Fibroblast of skin of right biceps (primary cell): ENCODE data around the gene CLCN1.

Experiments used
- DNase-seq: peaks from one replicate; pipeline ENCODE4 v3.0.0-alpha.2; 2013

Gene CLCN1

DNA sequence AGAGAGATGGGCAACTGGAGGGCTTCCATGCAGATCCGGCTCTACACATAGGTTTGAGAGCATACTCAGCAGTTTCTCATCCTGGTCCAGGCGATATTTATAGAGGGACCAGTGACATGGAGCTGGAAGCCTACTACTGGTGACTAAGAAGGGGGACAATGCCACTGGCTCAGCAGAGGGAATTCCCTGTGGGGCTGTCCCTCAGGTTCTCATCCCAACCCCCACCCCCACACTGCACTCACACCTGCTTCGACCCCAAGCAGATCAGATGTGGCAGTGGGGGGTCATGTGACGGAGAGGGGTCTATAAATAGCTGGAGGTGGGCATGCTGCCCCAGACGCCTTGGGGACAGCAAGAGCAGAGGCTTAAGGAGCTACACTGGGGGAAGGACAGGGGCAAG is at the start of gene CLCN1:
Gene CLCN1 (plus strand): TSS at position 336 of the 400 bp plus-strand sequence. CDS start 102 bp downstream, outside the sequence.
- no peak for DNase-seq

DNA sequence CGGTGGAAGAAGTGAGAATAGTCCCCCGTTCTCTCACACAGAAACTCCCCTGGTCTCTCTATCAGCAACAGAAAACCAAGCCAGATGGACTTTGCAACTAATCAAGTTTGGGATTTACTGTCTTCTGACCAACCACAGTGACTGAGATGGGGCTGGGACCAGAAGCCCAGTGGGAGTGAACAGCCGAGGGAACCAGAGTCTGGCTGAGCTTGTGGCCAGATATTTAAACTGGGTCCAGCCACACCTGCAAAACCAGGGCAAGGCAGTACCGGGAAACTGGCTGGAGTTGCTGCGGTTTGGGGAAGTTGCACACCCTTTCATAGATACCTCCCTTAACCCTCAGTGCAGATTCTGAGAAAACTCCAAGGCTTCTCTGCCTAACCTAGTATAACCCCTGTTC is 46.7 kb upstream of the CLCN1 start:
- DNase-seq: no peak

DNA sequence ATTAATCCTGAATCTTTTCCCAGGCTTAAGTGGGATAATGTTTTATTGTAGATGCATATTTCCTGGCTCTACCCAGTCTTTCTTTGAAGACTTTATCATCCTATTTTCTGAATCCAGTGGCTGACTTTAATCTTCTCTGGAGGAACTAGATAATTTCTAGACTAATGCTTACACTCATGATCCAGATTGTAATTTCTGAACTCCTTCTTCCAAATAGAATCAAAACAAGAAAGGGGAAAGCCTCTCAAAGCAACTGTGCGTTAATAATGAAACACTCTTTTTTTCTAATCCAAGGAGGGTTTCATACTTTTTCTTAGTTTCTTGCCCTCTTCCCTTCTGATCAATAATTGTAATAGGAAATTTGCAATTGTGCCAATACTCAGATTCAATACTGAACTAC is 44.7 kb upstream of the CLCN1 start:
- no peak for DNase-seq

DNA sequence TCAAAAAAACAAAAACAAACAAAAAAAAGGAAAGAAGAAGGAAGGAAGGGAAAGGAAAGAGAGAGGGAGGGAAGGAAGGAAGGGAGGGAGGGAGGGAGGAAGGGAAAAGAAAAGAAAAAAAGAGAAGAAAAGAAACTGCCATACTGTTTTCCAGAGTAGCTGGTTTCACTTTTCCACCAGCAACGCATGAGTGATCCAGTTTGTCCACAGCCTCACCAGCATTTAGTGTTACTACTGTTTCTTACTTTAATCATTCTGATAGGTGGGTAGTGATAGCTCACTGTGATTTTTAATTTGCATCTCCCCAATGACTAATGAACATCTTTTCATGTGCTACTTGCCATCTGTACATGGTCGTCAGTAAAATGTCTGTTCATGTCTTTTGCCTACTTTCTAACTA is 43.0 kb upstream of the CLCN1 start:
- DNase-seq: no peak

DNA sequence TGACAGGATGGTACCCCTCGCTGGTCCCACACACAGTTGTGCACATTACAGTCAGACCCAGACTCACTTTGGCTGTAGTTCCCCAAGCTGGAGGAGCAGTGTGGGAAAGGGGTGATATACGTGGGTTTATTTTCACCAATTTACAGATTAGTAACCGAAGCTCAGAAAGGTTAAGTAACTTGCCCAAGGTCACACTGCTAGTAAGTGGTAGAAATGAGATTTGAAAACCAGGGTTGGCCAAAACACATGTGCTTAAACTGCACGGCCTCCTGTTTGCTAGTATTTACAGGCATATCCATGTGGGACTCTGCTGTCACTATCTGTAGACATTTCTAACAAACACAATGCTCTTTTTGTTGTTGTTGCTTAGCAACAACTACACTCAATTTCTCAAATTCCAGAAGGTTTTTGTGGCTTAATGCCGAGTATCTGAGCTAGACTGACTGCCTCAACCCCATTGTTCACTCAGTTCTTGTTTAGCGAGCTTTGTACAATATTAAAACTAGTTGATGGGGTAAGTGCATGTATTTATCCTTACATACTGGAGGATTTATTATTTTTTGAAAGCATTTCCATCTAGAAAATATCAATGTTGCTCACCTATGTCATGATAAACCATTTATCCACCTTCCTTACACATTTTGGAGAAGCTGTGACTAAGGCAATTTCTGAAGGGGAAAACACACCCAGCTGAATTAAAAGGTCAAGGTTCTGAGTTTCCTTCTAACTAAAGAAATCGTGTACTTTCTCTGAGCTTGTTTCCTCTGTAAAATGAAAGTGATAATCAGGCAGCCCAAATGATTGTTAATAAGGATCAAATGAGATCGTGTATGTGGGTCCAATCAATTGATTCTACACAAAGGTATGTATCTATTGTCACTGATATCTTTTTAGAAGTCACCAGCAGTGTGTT is 36.5 kb upstream of the CLCN1 start:
- peak; percentile 66 for DNase-seq

DNA sequence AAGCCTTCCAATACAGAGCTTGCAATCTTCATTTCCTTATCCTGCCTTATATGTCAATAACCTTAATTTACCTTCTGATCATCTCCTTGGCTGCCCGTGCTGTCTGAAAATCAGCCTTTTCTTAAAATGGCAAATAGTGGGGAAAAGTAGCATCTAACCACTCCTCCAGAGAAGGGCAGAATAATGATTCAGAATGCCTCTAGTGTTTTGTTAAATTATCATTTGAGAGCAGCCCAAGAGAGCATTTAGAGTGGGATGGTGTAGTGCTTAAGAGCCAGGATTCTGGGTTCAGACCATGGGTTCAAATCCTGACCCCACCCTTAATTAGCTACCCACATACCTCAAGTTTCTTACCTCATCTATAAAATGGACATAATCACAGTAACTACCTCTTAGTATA is 35.8 kb upstream of the CLCN1 start:
- DNase-seq: no peak

DNA sequence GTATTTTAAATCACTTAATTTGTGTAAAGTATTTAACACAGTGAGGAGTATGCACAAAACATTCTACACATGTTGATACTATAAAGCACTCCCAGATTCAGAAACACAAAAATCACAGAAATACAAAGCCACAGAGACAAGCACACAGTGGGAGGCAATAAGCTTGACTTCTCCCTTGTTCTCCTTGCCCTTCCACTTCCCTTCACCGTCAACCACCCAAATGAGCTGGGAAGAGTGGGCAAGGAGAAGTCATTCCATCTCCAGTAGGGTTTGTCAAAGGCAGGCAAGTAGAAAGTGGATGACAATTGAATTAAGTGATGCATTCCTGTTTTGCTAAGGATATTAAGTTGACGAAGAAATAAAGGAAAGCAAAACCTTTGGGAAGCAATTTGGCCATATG is 35.3 kb upstream of the CLCN1 start:
- no peak for DNase-seq

DNA sequence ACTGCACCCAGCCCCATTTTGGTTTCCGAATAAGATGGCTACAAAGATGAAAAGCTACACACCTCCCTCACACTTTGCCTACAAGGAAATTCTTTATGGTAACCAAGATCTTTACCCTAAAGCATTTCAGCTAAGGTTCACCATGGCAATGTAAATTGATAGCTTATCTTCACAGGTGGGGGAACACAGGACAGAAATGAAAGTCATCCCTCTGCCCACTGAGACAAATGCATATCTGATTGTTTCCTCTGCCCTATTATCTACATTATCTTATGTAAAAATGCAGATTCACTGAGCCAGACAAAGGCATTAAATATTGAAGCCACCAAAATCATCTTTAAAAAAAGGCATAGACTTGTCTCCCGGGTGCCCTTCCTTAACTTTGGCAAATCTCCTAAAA is 34.4 kb upstream of the CLCN1 start:
- DNase-seq: no peak

DNA sequence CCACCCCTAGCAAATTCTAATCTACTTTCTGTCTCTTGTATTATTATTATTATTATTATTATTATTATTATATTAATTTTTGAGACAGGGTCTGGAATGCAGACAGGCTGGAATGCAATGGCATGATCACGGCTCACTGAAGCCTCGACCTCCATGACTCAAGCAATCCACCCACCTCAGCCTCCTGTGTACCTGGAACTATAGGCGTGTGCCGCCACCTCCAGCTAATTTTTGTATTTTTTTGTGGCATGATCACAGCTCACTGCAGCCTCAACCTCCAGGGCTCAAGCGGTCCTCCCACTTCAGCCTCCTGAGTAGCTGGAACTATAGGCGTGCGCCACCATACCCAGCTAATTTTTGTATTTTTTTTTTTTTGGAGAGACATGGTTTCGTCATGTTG is 33.8 kb upstream of the CLCN1 start:
- no peak for DNase-seq

DNA sequence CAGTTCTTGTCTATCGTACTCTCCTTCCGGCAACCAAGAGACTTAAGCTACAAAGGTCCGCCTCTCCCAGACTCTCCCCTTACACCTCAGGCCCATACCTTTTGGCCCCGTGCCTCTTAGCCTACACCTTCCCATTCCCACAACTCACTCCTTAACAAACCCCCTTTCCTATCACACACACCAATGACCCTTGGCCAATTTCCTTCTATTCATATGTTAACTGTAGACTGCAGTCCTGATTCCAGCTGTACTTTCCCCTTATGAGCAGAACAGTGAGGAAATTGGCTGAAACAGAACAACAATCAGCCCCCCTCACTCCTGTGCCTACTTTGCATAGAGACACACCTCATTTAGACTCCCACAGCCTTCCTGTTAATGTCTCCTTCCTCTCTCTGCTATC is 32.5 kb upstream of the CLCN1 start:
- no peak for DNase-seq

DNA sequence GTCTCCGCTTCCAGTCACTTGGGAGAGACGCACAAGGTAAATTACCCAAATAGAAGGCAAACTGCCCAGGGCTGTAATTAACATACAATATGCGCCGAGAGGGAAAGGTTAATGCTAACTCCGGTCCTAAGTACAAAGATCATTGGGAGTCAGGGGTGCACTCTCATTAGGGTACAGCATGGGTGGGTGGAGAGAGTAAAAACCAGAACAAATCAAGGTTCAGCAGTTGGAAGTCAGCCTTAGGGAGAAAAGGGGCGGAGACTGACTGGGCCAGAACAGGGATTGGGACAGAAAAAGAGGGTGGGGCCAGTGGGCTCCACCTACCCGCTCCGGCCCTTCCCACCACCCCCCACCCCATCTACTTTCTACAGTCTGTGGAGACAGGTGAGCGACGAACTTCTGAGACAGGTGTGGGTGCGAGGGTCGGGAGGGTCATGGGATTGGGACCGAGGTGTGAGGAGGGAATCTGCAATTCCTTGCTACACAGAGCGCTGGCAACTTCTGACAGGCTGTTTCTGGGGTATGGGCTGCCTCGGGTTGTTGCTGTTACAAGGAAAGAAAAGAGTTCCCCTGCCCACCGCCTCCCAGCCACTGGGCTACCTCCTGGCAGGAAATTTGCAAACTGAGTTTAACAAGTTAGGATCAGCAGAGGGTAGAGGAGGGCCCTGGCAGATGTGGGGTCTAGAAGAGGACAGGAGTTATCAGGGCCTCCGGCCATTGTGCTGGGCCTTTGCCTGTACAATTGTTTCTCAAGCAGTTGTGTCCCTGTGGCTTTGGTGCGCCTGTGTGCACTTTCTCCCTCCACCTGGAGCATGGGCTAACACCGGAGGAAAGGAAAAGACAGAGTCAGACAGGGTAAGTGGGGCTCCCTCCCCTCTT is 31.1 kb upstream of the CLCN1 start, which contains the start of gene TMEM139:
Gene TMEM139 (plus strand): TSS at position 368 of the 879 bp plus-strand sequence. CDS start 1,000 bp downstream, outside the sequence.
- DNase-seq: no peak

DNA sequence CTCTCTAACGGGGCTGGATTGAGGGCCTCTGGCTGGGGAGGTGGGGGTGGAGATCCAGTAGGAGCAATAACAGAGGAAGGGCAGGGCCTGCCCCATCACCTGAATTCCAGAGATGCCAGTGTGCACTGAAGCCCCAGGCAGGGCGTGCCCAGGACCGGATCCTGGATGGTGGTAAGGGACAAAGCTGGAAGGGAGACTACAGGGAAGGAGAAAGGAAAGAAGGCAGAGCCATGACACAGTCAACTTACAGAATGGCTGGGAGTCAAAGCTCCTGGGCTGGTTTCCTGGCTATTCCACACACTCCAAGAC is 30.5 kb upstream of the CLCN1 start:
- no peak for DNase-seq

DNA sequence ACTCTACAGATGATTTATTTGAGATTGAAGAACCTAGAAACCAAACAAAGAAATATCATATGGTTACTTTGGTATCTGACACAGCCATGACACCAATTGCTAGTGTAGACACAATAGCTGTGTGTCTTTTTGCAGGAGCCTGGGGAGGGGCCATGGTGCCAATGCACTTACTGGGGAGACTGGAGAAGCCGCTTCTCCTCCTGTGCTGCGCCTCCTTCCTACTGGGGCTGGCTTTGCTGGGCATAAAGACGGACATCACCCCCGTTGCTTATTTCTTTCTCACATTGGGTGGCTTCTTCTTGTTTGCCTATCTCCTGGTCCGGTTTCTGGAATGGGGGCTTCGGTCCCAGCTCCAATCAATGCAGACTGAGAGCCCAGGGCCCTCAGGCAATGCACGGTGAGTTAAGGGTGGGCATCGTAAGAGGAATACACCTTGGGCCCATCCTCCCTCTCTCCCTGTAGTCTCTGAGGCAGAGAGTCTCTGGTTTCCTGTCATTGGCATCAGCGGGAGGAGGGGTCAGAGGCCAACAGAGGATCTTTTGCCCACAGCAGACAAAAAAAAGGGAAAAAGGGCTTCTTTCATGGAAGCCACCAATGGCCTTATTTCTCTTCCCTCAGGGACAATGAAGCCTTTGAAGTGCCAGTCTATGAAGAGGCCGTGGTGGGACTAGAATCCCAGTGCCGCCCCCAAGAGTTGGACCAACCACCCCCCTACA is 29.9 kb upstream of the CLCN1 start:
- no peak for DNase-seq

DNA sequence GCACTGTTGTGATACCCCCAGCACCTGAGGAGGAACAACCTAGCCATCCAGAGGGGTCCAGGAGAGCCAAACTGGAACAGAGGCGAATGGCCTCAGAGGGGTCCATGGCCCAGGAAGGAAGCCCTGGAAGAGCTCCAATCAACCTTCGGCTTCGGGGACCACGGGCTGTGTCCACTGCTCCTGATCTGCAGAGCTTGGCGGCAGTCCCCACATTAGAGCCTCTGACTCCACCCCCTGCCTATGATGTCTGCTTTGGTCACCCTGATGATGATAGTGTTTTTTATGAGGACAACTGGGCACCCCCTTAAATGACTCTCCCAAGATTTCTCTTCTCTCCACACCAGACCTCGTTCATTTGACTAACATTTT is 29.4 kb upstream of the CLCN1 start:
- no peak for DNase-seq

DNA sequence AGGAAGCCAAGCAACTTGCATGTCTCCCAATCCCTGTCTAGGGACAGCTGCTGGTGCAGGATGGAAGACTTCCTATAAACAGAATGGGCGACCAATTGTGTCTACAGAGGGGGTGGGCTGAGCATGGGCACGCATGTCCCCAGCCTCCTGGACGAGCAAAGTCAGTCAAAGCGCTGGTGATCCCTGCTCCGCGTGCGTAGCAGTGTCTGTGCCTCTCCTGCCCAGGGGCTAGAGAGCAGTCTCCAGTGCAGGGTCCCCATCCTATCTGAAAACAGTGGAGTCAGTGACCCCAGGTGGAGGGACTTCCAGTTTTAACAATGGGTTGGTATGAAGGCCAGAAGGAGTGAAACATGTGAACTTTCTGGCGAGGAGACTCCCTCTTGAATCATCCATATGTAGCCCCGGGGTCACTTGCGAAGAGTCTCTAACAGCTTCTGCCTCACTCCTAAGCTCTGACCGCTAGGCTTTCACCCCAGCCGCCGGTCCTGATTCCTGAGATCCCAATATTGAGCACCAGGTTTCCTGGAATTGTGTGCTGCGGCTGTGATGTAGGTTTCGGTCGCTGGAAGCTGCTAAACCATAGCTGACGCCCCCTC is 28.5 kb upstream of the CLCN1 start:
- no peak for DNase-seq

DNA sequence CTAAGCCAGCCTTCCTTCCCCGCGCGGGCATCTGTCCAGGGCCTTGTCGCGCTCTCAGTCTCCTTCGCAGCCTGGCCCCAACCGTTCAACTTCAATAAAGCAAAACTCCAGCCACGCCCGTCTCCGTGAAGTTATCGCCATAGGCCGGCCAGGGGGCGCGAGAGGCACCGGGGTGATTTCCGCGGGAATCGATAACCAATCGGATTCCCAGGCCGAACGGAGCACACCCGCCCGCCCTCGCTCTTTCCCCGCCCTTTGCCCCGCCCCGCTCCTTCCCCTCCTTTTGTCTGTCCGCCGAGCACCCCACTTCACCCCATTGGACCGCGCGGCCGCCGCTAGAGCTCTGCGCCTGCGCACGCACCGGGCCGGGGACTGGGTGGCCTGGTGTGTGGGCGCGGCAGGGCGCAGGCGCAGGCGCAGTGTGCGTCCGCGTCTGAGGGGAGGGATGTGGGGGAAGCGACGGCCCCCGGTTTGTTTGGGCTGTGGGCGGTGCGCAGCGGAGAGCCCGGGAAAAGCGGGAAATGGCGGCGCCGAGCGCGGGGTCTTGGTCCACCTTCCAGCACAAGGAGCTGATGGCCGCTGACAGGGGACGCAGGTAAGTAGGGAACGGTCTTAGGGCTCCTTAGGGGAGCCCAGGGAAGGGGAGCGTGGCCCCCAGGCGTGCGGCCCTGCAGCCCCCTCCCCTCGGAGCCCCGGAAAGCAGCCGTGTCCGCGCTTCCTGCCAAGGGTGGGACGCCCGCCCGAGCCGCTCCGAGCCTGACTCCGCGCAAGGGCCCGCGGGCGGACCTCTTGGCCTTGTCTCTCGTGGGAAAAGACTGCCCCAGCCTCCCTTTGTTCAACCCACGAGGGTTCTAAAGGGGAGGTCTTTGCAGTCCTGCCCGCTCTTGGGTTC is 27.7 kb upstream of the CLCN1 start, which contains the start of gene CASP2:
Gene CASP2 (plus strand): TSS at position 417 of the 892 bp plus-strand sequence. CDS start 105 bp downstream, at position 522.
- peak; percentile 97 for DNase-seq

DNA sequence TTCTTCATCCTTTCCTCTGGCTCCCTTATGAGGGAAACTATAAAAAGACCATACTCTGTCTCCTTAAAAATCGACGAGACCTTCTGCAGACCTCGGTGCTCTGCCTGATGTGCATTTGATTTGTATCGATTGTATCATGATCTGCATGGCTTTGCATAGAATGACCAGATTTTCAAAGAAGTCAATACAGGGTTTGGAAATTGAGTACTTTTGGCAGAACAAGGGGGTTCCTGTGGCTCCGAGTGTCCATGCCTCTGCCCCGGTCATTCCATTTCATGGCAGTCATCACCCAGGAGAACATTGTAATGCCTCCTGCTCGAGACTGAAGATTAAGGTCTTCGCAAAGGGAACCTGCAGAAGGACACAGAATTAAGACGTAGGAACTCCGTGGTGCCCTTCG is 27.1 kb upstream of the CLCN1 start:
- peak; percentile 15 for DNase-seq

DNA sequence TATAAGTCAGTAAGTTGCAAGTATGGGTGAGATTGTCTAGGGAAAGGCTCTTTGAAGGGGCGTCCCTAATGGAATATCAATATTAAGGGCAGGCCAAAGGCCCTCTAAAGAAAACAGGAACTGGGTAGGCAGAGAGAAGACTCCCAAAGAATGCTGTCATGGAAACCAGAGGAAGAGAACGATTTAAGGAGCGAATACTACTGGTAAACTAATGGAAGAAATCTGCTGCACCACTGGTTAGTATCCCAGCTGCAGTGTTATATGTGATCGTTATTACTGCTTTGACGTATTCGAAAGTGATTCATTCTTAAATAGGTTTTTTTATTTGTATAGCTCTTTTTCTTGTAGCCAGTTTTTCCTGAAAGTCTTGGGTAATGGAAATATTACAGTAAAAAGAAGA is 26.5 kb upstream of the CLCN1 start:
- peak; percentile 16 for DNase-seq

DNA sequence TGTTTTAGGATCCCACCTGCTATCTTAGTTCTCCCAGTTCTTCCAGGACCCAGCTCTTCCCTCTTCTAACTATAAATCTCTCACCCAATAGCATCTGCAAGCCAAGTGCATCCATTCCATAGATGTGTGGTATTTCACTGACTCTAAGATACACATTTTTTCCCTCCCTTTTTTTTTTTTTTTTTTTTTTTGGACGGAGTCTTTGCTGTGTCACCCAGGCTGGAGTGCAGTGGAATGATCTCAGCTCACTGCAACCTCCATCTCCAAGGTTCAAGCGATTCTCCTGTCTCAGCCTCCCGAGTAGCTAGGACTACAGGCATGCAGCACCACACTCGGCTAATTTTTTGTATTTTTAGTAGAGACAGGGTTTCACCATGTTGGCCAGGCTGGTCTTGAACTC is 26.0 kb upstream of the CLCN1 start:
- DNase-seq: peak; percentile 11

DNA sequence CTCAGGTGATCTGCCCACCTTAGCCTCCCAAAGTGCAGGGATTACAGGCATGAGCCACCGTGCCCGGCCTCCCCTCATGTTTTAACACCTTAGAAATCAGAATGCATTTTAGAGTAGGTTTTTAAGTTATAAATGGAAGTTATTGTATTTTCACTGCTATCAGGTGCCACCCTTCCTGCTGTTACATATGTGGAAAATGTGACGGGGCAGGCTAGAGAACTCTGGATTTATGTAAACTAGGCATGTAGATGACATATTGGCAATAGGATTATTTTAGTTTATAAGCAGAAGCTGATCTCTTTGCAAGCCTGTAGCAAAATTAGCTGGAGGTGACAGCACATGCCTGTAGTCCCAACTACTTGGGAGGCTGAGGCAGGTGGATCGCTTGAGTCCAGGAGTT is 25.6 kb upstream of the CLCN1 start:
- no peak for DNase-seq

DNA sequence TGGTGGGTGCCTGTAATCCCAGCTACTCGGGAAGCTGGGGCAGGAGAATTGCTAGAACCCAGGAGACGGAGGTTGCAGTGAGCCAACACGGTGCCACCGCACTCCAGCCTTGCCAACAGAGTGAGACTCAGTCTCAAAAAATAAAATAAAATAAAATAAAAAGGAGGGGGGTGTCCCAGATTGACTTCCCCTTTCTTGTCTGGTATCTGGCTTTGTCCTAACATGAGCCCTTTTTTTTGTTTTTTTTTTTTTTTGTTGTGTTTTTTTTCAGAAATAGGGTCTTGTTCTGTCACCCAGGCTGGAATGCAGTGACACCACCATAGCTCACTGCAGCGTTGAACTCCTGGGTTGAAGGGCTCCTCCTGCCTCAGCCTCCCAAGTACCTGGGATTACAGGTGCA is 23.0 kb upstream of the CLCN1 start:
- DNase-seq: no peak

DNA sequence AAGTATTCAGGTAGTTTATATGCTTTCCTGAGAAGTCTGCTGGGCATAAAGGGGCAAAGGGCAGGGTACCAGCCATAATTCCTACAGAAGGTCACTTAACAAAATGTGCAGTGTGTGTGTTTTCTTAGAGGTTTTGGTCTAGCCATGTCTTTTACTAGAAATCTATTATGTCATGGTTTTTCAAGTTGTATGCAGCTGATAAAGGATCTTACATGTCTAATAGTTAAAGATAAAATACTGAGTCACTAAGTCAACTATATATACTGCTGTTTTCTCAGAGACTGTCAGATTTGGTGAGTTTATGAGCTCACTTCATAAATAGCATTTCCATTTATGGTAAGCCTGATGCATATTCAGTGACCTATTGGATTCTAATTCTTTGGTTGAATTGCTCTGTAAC is 20.0 kb upstream of the CLCN1 start:
- DNase-seq: peak; percentile 82
